Heart right ventricle (tissue), 16 donors: ENCODE results near the gene SSR3. TPM values are rescaled to one million over a fixed set of nuclear protein-coding genes. Genes with fewer than 3 reads are reported as not detected.
A peak's percentile ranks its signal among the peaks of the same experiment; 100 is the strongest.

ENCODE experiments used
- ATAC-seq, 8 donors: fragments of 200-7000 bp; cut with Tn5 transposase; one replicate each; pipeline ENCODE4 v1.9.1; 2020; ENCODE audit warnings: mild to moderate bottlenecking in 8 of 8, moderate library complexity in 8 of 8, moderate number of reproducible peaks in 1 of 8
- DNase-seq, 2 donors: peaks; one replicate each; pipeline ENCODE4 v3.0.0-alpha.2; 2020
- H3K27ac ChIP-seq, 10 donors: fragments of 200-600 bp; sonication (generic) in 2 of 10; one replicate each; pipeline versions ENCODE4 v1.5.0 to v1.8.0; 2020 to 2022; ENCODE audit warnings: mild to moderate bottlenecking in 3 of 10
- H3K27me3 ChIP-seq, 7 donors: fragments of 200-600 bp; one replicate each; pipeline ENCODE4 v1.8.0; 2021 to 2022; ENCODE audit warnings: mild to moderate bottlenecking in 2 of 7
- H3K36me3 ChIP-seq, 9 donors: fragments of 200-600 bp; sonication (generic) in 1 of 9; one replicate each; pipeline versions ENCODE4 v1.5.0 to v1.8.0; 2020 to 2022; ENCODE audit warnings: mild to moderate bottlenecking in 2 of 9
- H3K4me1 ChIP-seq, 9 donors: fragments of 200-600 bp; sonication (generic) in 1 of 9; one replicate each; pipeline versions ENCODE4 v1.5.0 to v1.8.0; 2020 to 2022; ENCODE audit warnings: mild to moderate bottlenecking in 4 of 9
- H3K4me3 ChIP-seq, 10 donors: fragments of 200-600 bp; sonication (generic) in 2 of 10; one replicate each; pipeline versions ENCODE4 v1.5.0 to v1.8.0; 2020 to 2022; ENCODE audit warnings: mild to moderate bottlenecking in 7 of 10, moderate library complexity in 2 of 10
- H3K9me3 ChIP-seq, 11 donors: fragments of 200-600 bp in 10 of 11; sonication (generic) in 2 of 11; one replicate each; pipeline versions ENCODE4 v1.5.0 to v1.8.0; 2013 to 2022; ENCODE audit warnings: mild to moderate bottlenecking in 2 of 11, control low read depth in 1 of 11, moderate library complexity in 1 of 11
- WGBS, 2 donors: extraction: QIAGEN DNeasy Blood & Tissue Kit; methylation state at CpG; one replicate each; pipeline ENCODE4 v1.1.7; 2013; ENCODE audit warnings: inconsistent platforms in 1 of 2; 5-methylcytosine and 5-hydroxymethylcytosine counted together
- intact Hi-C, 10 donors: fragments of 100-400 bp; cut with DNase I; formaldehyde crosslinking; loops; one replicate each; pipeline versions ENCODE4 v1.11.1 to v1.14.2; 2022
- polyA plus RNA-seq, 2 donors: library from polyadenylated mRNA; stranded (reverse); fragments of 200-250 nt; gene quantifications; one replicate each; pipeline ENCODE4 v1.2.3, GENCODE V29; 2013
- total RNA-seq, 10 donors: library from RNA; stranded (reverse); fragmentation: NEBNext Ultra II Directional in 3 of 10; extraction: Animal tissue kit (Norgen Biotek cat#: 25700) in 3 of 10; gene quantifications; one replicate each; pipeline versions ENCODE4 v1.2.1 to v1.2.4, GENCODE V29; 2021 to 2023
- TF ChIP-seq, protein P1 (sequence below), 9 donors: fragments of 200-600 bp; sonication (generic) in 2 of 9; IDR thresholded peaks; one replicate each; pipeline versions ENCODE4 v1.5.0 to v1.8.0; 2021 to 2022; ENCODE audit warnings: antibody characterized with exemption in 9 of 9, mild to moderate bottlenecking in 5 of 9, moderate library complexity in 1 of 9
- donor health status: Arrhythmogenic right ventricular cardiomyopathy.
- donor health status: ischemic (EF 13 %, LVEDD 7.1; RV severe dilation, severe dysfunction).
- donor health status: healthy with polysubstance abuse.
- donor health status: DM: no; HTN: yes; CAD: no.
- donor health status: DM: no; HTN: no; CAD: no.
- donor health status: ischemic (EF 25% LVEDD 6.9; RV normal size, moderate dysfunction).
- donor health status: ischemic (EF 25% LVEDD 5.7; RV mildly dilated, moderate dysfunction).
- donor health status: healthy.
- donor health status: DM: yes; HTN: yes; CAD: no.
- donor health status: Ischemic cardiomyopathy.
- donor health status: ischemic (EF 35%, LVEDD 5.7; RV mildly dilated, moderate dysfunction).
- donor health status: nonischemic (EF 11% LVEDD 7.7; RV severe dilation, severe dysfunction).
- donor health status: DM: yes; HTN: yes; CAD: no.
- donor health status: PGD.
- donor health status: ischemic (EF 29% LVEDD 5.4; RV normal size, mild dysfunction).
- donor health status: nonischemic (EF 23%, LVEDD 6.1; RV moderate dilation, normal function).

Gene SSR3
- total and polyA plus RNA-seq, 12 donors = 75.8 to 602 (median 216) TPM

DNA sequence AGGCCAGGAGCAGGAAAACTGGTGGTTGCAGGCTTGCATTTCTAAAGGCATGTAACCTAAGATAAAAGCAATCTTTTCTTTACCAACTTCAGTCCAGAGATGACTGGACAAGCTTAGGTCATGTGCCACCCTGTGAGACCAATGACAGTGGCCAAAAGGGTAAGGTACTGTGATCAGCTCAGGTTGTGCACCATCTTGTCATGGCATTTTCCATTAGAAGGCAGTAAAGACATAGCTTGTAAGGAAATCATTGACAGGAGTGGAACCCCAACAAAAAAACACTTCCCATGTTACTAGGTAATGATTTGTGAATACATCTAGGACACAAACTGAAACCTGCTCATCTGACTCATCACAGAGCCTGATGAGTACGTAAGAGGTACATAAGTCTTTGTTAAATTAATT is 35.2 kb downstream of the SSR3 start:
- Histone ChIP-seq H3K9me3 (no peaks in the 10 kb centered on the region), H3K4me3 (no peak overlapping the region), H3K27ac (peak overlapping the region in 1 of 10 donors; percentile 12), H3K4me1 (peaks cover 0 to 15% (median 3%) of the 10 kb centered on the region in 9 donors), H3K27me3 (no peaks in the 10 kb centered on the region), H3K36me3 (peaks cover 0 to 7% (median 0%) of the 10 kb centered on the region in 9 donors)
- DNase-seq = no peak
- WGBS, 2 donors = 97 to 99% methylated on average over 1 of the region's 1 CpG
- no peak for ATAC-seq
- TF ChIP-seq, protein P1, sequence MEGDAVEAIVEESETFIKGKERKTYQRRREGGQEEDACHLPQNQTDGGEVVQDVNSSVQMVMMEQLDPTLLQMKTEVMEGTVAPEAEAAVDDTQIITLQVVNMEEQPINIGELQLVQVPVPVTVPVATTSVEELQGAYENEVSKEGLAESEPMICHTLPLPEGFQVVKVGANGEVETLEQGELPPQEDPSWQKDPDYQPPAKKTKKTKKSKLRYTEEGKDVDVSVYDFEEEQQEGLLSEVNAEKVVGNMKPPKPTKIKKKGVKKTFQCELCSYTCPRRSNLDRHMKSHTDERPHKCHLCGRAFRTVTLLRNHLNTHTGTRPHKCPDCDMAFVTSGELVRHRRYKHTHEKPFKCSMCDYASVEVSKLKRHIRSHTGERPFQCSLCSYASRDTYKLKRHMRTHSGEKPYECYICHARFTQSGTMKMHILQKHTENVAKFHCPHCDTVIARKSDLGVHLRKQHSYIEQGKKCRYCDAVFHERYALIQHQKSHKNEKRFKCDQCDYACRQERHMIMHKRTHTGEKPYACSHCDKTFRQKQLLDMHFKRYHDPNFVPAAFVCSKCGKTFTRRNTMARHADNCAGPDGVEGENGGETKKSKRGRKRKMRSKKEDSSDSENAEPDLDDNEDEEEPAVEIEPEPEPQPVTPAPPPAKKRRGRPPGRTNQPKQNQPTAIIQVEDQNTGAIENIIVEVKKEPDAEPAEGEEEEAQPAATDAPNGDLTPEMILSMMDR (IDR thresholded peaks at IDR 0.05) = no peak
- intact Hi-C loops = loop anchor here in 1 of 10 donors (10.0 kb wide), 1 partner anchor 475 kb away; no protein-coding TSS in a partner anchor

DNA sequence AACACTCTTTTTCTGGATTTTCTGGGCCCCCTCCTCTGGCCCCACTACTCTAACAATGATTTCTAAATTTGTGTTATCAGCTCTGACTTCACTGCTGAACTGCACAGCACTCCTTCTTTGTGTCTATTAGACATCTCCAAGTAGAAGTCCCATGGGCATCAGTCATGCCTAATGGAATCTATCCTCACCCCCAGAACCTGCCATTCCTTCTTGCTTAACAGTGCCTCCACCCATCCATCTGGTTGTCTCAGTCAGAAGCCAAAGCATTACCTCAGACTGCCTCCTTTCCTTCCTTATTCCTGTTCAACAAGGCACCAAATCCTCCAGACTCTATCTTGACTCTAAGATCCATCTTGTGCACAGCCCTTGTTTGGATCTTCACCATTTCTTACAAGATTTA is 36.2 kb downstream of the SSR3 start:
- ATAC-seq (peak in 7 of 8 donors; percentile 41 to 94 (median 73)), DNase-seq (peak in 1 of 2 donors; percentile 13)
- H3K27me3 ChIP-seq = no peaks in the 10 kb centered on the region
- peaks cover 0 to 14% (median 3%) of the 10 kb centered on the region in 9 donors for H3K4me1 ChIP-seq
- H3K36me3 ChIP-seq = peaks cover 0 to 6% (median 0%) of the 10 kb centered on the region in 9 donors
- H3K9me3 ChIP-seq = no peaks in the 10 kb centered on the region
- no peak overlapping the region for H3K4me3 ChIP-seq
- peak overlapping the region in 1 of 10 donors; percentile 33 for H3K27ac ChIP-seq
- TF ChIP-seq, protein P1 (IDR thresholded peaks at IDR 0.05) = no peak
- intact Hi-C loops = loop anchor here in 1 of 10 donors (10.0 kb wide), 1 partner anchor 474 kb away; no protein-coding TSS in a partner anchor

DNA sequence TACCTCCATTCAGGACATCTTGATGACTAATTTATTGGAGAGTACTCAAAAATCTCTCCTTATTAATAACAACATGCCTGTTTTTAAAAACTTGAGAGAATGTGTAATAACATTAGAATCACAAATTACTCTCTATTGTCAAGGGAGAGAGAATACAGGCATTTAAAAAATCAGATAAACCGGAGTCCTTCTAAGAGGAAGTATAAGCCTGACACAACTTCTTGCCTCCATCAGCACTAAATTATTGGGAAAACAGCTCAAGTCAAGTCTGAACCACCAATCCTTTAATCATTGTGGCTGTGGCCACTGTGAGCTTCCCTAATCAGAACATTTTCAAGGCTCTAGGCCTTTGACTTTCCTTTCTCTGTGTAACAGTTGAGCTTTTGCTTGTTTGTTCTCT is 38.0 kb downstream of the SSR3 start:
- Histone ChIP-seq H3K4me1 (peaks cover 0 to 14% (median 3%) of the 10 kb centered on the region in 9 donors), H3K27ac (peak overlapping the region in 2 of 10 donors; percentile 17 to 18), H3K36me3 (no peaks in the 10 kb centered on the region), H3K4me3 (no peak overlapping the region), H3K9me3 (no peaks in the 10 kb centered on the region), H3K27me3 (no peaks in the 10 kb centered on the region)
- TF ChIP-seq, protein P1 (IDR thresholded peaks at IDR 0.05) = no peak
- DNase-seq (no peak), ATAC-seq (peak in 4 of 8 donors; percentile 25 to 32 (median 29))
- 55 to 66% methylated on average over 1 of the region's 1 CpG for WGBS, 2 donors
- intact Hi-C loops = loop anchor here in 1 of 10 donors (10.0 kb wide), 1 partner anchor 472 kb away; no protein-coding TSS in a partner anchor

DNA sequence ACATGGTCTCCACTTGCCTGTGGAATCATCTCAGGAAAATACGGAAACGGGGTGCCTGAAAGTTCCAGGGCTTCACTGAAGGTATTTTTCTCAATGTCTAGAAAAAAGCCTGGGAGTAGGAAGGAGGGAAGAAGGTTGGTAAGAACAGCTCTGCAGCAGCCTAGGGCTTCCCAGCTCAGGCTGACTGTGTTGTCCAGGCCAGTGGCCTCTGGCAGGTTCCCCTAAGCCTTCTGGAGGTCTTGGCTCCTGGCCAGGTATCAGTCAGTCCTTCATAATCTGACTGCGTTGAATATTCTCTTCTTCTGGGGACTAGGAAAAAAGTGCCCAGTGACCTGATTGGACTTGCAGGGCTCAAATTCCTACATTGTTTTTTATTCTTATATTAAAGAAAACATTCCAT is 38.6 kb downstream of the SSR3 start:
- DNase-seq (peak; percentile 23 to 40), ATAC-seq (peak in 6 of 8 donors; percentile 32 to 69 (median 50))
- Histone ChIP-seq H3K4me3 (no peak overlapping the region), H3K4me1 (peaks cover 0 to 14% (median 3%) of the 10 kb centered on the region in 9 donors), H3K27ac (peak overlapping the region in 3 of 10 donors; percentile 17 to 20 (median 18)), H3K27me3 (no peaks in the 10 kb centered on the region), H3K36me3 (no peaks in the 10 kb centered on the region), H3K9me3 (no peaks in the 10 kb centered on the region)
- 68 to 70% methylated on average over 3 of the region's 3 CpGs for WGBS, 2 donors
- TF ChIP-seq, protein P1 (IDR thresholded peaks at IDR 0.05) = no peak
- intact Hi-C loops = loop anchor here in 1 of 10 donors (10.0 kb wide), 1 partner anchor 471 kb away; no protein-coding TSS in a partner anchor
